ENCODE results near the gene SAE1. TPM values are rescaled to one million over a fixed set of nuclear protein-coding genes. Genes with fewer than 3 reads are reported as not detected.

Gene SAE1
- total and polyA plus RNA-seq, 2 donors from 2014 or later: 39.5 to 49.4 TPM

- no peaks in the 10 kb centered on the region for H3K36me3 ChIP-seq (ENCODE audit: control insufficient read depth in 2 of 3, insufficient read depth in 3 of 3, low read length in 3 of 3)
- peak overlapping the region; percentile 48 to 64 (median 58) for H3K4me3 ChIP-seq (ENCODE audit: low read length in 3 of 3)
- peak; percentile 45 for TF ChIP-seq CTCF (IDR thresholded peaks at IDR 0.05; ENCODE audit: borderline replicate concordance, extremely low read depth, insufficient read depth)
- H3K4me1 ChIP-seq (ENCODE audit: control insufficient read depth in 2 of 3, insufficient read depth in 2 of 3, low read depth in 1 of 3, low read length in 3 of 3): peaks cover 0 to 29% (median 14%) of the 10 kb centered on the region in 3 donors
- no peaks in the 10 kb centered on the region for H3K9me3 ChIP-seq (ENCODE audit: control insufficient read depth in 2 of 3, insufficient read depth in 1 of 3, low read length in 3 of 3)
- H3K27ac ChIP-seq (ENCODE audit: low read depth in 2 of 2, low read length in 2 of 2): peak overlapping the region; percentile 99
- peak overlapping the region; percentile 39 to 93 (median 73) for H3K9ac ChIP-seq (ENCODE audit: low read length in 3 of 3)
- peaks cover 10% of the 10 kb centered on the region for H3K27me3 ChIP-seq (ENCODE audit: control insufficient read depth, insufficient read depth, low read length)
- intact Hi-C loops (cut with DNase I): no loop called here
- DNase-seq: peak; percentile 90 to 97 (median 94)
- FAIRE-seq: no peak
These were observed 95.3 kb downstream of the SAE1 start for GRCh38 chr19:47225746-47226425.

- Histone ChIP-seq H3K36me3 (ENCODE audit: control insufficient read depth in 2 of 3, insufficient read depth in 3 of 3, low read length in 3 of 3) (no peaks in the 10 kb centered on the region), H3K9ac (ENCODE audit: low read length in 3 of 3) (peak overlapping the region in 2 of 3 donors; percentile 73 to 93), H3K27me3 (ENCODE audit: control insufficient read depth, insufficient read depth, low read length) (peaks cover 10% of the 10 kb centered on the region), H3K9me3 (ENCODE audit: control insufficient read depth in 2 of 3, insufficient read depth in 1 of 3, low read length in 3 of 3) (no peaks in the 10 kb centered on the region), H3K27ac (ENCODE audit: low read depth in 2 of 2, low read length in 2 of 2) (peak overlapping the region; percentile 99), H3K4me3 (ENCODE audit: low read length in 3 of 3) (peak overlapping the region in 2 of 3 donors; percentile 45 to 58), H3K4me1 (ENCODE audit: control insufficient read depth in 2 of 3, insufficient read depth in 2 of 3, low read depth in 1 of 3, low read length in 3 of 3) (peaks cover 2 to 33% (median 14%) of the 10 kb centered on the region in 3 donors)
- intact Hi-C loops (cut with DNase I): no loop called here
- FAIRE-seq: no peak
- TF ChIP-seq CTCF (IDR thresholded peaks at IDR 0.05; ENCODE audit: borderline replicate concordance, extremely low read depth, insufficient read depth): no peak
- peak in 3 of 5 donors; percentile 71 to 95 (median 83) for DNase-seq
These were observed 96.1 kb downstream of the SAE1 start for GRCh38 chr19:47226426-47227351.

- H3K4me1 ChIP-seq (ENCODE audit: control insufficient read depth in 2 of 3, insufficient read depth in 2 of 3, low read depth in 1 of 3, low read length in 3 of 3): peaks cover 2 to 36% (median 14%) of the 10 kb centered on the region in 3 donors
- TF ChIP-seq CTCF (IDR thresholded peaks at IDR 0.05; ENCODE audit: borderline replicate concordance, extremely low read depth, insufficient read depth): no peak
- peaks cover 10% of the 10 kb centered on the region for H3K27me3 ChIP-seq (ENCODE audit: control insufficient read depth, insufficient read depth, low read length)
- H3K36me3 ChIP-seq (ENCODE audit: control insufficient read depth in 2 of 3, insufficient read depth in 3 of 3, low read length in 3 of 3): no peaks in the 10 kb centered on the region
- intact Hi-C loops (cut with DNase I): no loop called here
- DNase-seq: peak; percentile 77 to 98 (median 90)
- H3K9ac ChIP-seq (ENCODE audit: low read length in 3 of 3): peak overlapping the region in 2 of 3 donors; percentile 58 to 93
- no peak for FAIRE-seq
- H3K4me3 ChIP-seq (ENCODE audit: low read length in 3 of 3): peak overlapping the region in 2 of 3 donors; percentile 42 to 58
- H3K27ac ChIP-seq (ENCODE audit: low read depth in 2 of 2, low read length in 2 of 2): peak overlapping the region; percentile 99
- no peaks in the 10 kb centered on the region for H3K9me3 ChIP-seq (ENCODE audit: control insufficient read depth in 2 of 3, insufficient read depth in 1 of 3, low read length in 3 of 3)
These were observed 96.9 kb downstream of the SAE1 start for GRCh38 chr19:47227352-47228167.

Data from kidney (tissue), 14 donors.